NCI-H2196 treated with DMSO at 0.1 percent for 48 hours (cell line): ENCODE measurements around the gene BAG2.
A peak's percentile ranks its signal among the peaks of the same experiment; 100 is the strongest.

Experiments used
- DNase-seq: peaks from one replicate; lab custom pipeline; 2025; ENCODE audit not compliant: unreplicated experiment; lab: John Stamatoyannopoulos, UW

The BAG2 gene

GRCh38 chr6:57172136-57173055 lies at the start of gene BAG2:
TSS of gene BAG2 (plus strand) at chr6:57172326. CDS start at chr6:57172698, 372 bp downstream.
- DNase-seq: peak; percentile 67

- no peak for DNase-seq
These were observed 49.0 kb upstream of the BAG2 start for GRCh38 chr6:57123111-57123510.

- DNase-seq: no peak
These were observed 44.4 kb upstream of the BAG2 start for GRCh38 chr6:57127763-57128162.

DNA sequence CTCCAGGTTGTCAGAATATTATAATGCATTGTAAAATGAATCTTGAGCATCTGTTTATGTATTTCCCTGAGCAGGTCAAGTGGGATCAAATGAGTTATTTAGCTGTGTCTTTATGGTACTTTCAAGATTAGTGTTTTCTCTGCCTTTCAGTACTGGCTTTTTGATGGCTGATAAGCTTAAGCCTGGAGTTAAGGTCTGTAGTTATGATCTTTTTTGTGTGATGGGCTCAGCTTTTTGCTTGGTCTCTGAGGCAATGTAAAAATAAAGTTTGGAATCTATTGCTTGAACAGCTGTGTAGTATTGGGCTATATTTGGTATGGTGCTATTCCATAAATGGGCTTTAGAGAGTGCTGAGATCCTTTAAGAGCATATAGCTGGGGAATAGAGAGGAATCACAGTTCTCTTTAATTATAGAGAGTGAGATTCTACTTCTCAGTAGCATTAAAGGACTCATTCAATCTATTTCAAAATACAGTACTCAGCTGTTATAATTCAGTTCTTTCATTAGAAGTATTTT lies 41.4 kb upstream of the BAG2 start:
- DNase-seq: no peak

- no peak for DNase-seq
These were observed 37.2 kb upstream of the BAG2 start for GRCh38 chr6:57134954-57135353.

- DNase-seq: no peak
These were observed 36.2 kb upstream of the BAG2 start for GRCh38 chr6:57135885-57136284.

GRCh38 chr6:57137350-57137749 lies 34.8 kb upstream of the BAG2 start:
- DNase-seq: no peak

DNA sequence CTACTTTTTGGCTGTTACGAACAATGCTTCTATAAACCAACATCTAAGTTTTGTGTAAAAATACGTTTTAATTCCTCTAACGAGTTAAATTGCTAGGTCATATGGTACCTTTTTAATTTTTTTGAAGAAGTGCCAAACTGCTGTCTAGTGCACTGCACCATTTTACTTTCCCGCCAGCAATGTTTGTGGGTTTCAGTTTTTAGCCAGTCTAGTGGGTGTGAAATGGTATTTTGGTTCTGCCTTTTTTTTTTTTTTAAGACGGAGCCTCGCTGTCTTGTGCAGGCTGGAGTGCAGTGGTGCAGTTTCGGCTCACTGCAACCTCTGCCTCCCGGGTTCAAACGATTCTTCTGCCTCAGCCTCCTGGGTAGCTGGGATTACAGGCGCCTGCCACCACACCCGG lies 34.1 kb upstream of the BAG2 start:
- no peak for DNase-seq

GRCh38 chr6:57141451-57142177 lies 30.5 kb upstream of the BAG2 start:
- DNase-seq: no peak

GRCh38 chr6:57142178-57142525 lies 30.0 kb upstream of the BAG2 start:
- no peak for DNase-seq

GRCh38 chr6:57143690-57144089 lies 28.4 kb upstream of the BAG2 start:
- no peak for DNase-seq

DNA sequence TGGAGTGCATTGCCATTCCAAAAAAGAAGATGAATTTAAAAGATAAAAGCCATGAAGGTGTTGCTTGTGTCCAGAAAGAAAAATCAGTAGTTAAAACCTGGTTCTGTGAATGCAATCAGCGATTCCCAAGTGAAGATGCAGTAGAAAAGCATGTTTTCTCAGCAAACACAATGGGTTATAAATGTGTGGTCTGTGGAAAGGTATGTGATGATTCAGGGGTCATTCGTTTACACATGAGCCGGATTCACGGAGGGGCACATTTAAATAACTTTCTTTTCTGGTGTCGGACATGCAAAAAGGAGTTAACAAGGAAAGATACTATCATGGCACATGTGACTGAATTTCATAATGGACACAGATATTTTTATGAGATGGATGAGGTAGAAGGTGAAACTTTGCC lies 24.7 kb upstream of the BAG2 start:
- no peak for DNase-seq

DNA sequence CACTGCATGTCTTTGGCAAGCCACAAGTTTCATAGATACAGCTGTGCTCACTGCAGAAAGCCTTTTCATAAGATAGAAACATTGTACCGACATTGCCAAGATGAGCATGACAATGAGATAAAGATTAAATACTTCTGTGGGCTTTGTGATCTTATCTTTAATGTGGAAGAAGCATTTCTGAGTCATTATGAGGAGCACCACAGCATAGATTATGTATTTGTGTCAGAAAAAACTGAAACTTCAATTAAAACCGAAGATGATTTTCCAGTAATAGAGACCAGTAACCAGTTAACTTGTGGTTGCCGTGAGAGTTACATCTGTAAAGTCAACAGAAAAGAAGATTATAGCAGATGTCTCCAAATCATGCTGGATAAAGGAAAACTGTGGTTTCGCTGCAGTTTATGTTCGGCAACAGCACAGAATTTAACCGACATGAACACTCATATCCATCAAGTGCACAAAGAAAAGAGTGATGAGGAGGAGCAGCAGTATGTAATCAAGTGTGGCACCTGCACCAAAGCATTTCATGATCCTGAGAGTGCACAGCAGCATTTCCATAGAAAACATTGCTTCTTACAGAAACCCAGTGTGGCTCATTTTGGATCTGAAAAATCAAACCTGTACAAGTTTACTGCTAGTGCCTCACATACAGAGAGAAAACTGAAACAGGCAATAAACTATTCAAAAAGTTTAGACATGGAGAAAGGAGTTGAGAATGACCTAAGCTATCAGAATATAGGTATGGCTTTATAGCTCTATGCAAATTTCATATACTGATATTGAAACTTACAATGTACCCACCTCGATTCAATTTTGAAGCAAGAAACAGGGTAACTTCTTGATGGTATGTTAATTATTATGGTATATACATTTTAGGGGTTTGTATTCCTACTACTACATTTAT lies 23.9 kb upstream of the BAG2 start:
- DNase-seq: no peak

DNA sequence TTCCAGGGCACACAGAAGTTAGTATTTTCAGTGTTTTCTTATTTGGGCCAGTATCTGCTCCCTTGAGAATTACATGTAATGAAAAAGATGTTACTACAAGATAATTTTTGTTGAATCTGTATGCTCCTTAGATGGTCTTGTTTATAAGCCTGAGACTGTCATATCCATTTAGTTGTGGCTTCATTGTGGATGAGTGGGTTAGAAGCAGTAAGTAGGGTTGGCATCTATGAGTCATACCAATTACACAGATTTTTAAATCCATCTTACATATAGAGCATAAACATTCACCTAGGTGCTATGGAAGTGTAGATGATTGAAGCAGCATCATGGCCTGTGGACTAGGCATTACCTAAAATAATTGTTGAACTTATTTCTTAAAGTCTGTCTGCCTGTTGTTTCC lies 13.5 kb upstream of the BAG2 start:
- DNase-seq: no peak

- DNase-seq: no peak
These were observed 13.0 kb upstream of the BAG2 start for GRCh38 chr6:57159127-57159526.

- no peak for DNase-seq
These were observed 10.1 kb upstream of the BAG2 start for GRCh38 chr6:57162028-57162427.

DNA sequence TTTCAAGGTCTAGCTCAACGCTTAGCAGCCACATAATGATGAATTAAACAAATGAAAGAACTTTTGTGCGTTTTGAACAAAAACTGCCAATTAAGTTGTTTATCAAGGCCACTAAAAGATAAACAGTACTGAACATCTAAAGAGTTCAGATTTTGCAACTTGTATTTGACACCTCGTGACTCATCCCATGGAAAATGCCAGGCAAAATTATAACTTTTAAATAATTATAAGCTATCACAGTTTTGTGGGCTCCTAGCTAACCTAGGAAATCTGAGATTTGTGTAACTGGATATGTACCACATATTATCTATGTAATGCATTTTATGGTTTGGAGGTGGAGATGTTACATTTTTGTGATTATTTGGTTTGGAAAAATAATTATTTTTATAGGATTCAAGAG lies 9.6 kb upstream of the BAG2 start:
- no peak for DNase-seq

DNA sequence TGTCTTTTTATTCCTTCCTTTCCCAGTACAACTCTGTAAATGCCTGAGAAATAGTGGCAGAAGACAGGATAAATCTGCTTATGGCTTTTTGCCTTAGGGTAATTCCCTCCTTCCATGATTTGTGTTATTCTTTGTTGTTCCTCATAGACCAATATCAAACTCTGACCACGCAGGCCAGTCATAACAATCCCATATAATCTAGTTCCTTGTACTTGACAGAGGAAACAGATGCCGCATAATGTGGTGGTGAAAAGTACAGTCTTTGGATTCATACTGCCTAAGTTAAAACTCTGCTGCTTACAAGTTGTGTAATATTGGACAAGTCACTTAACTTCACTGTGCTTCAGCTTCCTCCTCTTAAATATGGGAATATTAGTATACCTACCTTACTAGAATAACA lies 8.2 kb upstream of the BAG2 start:
- no peak for DNase-seq

DNA sequence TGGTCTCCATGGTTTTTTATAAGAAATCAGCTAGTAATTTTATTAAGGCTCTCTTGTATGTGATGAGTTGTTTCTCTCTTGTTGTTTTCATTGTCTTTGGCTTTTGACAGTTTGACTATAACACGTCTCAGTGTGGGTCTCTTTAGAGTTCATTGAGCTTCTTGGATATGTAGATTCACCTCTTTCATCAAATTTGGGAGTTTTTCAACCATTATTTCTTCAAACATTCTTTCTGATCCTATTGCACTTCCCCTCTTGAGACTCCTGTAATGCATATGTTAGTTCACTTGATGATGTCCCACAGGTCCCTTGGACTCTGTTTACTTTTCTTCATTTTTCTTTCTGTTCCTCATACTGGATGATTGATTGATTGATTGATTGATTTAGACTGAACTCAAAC lies 7.0 kb upstream of the BAG2 start:
- no peak for DNase-seq

GRCh38 chr6:57173056-57173885 lies 1.1 kb downstream of the BAG2 start:
- peak; percentile 18 for DNase-seq
